AG08396 (cell line): ENCODE measurements around the gene AZGP1.
"Not testable (repeated sequence)": the region's sequence is repeated elsewhere in the genome, so short reads cannot be mapped to it uniquely, and the experiment has no call there.

Source experiments
- DNase-seq: peaks from one replicate; pipeline ENCODE4 v3.0.0; 2012; ENCODE audit warnings: low spot score, mixed read lengths

The AZGP1 gene

DNA sequence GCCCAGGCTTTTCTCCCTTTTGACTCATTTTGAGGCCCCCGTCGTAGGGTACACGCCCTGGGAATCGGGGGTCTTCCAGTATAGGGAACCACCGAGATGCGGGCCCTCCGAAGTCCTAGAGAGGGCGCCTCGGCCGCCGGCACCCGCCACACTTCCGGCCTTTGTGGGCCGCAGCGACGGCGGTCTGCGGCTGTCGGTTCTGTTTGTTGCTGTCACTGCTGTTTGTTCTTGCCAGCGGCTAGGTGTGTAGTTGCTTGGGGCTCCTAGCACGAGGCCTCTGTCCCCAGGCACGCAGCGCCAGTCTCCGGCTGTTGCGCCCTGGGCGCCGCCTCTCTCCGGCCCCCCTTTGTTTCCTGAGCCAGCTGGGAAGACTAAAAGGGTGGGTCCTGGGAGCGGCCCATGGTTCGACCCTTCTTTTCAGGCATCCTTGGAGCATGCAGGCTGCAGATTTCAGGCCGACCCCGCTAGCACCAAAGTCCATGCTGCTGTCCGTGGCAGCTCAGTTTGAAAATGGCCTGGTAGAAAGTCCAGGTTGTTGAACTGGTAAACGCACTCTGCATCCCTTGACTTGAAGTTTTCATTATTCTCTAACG, 21.8 kb upstream of the AZGP1 start:
- DNase-seq = no peak

DNA sequence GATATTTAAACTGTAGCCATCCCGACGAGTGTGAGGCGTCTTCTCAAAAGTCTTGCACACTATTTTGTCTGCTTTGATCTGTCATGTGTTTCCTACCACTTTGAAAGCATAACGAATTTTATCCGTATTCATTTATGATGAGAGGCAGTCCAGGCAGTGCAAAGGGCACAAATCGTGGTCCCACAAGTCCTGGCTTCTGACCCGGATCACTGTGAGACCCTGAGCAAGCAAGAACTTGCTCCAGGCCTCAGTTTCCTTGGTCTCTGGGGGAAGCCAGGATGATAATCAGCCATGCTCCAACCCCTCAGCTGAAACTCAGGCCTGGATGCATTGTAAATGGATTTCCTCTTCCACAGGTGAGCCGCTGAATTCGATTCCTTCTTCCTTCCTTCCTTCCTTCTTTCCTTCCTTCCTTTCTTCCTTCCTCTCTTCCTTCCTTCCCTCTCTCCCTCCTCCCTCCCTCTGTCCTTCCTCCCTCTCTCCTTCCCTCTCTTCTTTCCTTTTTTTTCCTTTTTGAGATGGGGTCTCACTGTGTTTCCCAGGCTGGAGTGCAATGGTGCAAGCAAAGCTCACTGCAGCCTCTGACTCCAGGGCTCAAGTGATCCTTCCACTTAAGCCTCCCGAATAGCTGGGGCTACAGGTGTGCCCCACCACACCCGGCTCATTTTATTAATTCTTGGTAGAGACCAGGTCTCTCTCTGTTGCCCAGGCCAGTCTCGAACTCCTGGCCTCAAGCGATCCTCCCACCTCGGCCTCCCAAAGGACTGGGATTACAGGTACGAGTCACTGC, 21.1 kb upstream of the AZGP1 start:
- DNase-seq = no peak

DNA sequence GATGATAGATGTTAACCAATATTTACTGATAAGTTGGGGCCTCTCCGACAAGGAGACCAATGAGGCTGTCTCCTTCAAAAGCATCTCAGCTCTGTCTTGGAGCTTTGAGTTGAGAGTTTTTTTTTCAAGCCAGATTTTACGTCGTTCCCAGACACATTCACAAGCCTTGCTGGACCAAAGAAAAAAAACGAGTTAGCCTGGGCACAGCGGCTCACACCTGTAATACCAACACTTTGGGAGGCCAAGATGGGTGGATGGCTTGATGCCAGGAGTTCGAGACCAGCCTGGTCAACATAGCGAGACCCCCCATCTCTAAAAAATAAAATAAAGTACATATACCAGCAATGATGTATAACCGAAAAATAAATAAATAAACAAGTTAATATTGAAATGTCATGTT, 19.0 kb upstream of the AZGP1 start:
- DNase-seq = no peak

GRCh38 chr7:99992330-99993038, 16.7 kb upstream of the AZGP1 start:
- DNase-seq = no peak

DNA sequence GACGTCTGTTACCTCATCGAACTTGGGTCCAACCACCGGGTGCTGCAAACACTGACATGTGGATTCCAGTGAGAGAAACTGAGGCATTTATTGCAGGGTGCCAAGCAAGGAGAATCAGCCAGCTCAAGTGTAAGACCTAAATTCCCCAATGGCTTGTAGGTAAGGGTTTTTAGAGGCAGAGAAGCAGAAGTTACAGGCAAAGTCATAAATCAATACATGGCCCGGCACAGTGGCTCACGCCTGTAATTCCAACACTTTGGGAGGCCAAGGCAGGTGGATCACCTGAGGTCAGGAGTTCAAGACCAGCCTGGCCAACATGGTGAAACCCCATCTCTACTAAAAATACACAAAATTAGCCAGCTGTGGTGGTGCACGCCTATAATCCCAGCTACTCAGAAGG, 15.7 kb upstream of the AZGP1 start:
- DNase-seq = not testable (repeated sequence)

DNA sequence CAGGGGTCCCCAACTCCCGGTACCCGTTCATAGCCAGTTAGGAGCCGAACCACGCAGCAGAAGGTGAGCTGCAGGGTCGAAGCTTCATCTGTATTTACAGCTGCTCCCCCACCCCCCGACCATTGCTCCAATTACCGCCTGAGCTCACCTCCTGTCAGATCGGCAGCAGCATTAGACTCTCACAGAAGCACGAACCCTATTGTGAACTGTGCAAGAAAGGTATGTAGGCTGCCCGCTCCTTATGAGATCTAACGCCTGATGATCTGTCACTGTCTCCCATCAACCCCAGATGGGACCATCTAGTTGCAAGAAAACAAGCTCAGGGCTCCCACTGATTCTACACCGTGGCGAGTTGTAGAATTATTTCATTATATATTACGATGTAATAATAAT, 14.6 kb upstream of the AZGP1 start:
- no peak for DNase-seq

DNA sequence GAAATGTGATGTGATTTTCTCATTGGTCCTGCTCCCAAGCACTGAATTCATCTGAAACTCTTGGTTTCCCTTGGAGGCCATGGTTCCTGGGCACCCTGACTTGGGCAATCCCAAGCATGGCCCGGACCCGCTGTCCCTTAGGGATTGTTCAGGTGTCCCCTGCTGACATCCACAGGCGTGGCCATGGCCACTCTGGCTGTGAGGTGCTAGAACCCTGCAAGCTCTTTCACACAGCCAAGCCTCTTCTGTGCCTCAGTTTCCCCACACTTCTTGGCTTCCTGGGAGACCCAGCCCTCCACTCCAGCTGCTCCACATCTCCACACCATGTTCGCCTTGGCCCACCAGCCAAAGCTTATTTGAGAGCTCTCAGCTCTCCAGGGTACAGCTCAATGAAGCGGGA, 12.0 kb upstream of the AZGP1 start:
- DNase-seq = no peak

GRCh38 chr7:99987306-99987705, 11.5 kb upstream of the AZGP1 start:
- not testable (repeated sequence) for DNase-seq

DNA sequence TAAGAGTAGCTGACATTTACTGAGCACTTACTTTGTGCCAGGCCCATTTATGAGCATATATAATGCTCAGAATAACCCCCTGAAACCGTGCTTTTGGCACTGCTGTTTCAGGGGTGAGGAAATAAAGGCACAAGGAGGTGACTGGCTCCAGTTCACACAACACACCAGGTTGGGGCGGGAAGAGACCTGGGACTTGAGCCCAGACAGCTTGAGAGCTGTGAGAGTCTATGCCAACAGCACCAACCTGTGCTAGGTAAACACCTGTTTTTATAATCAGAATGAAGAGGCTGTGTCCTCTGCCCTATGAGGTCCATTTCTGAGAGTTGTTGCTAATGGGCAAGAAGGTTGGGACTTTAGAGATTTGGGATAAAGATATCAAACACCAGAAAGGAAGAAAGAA, 8.8 kb upstream of the AZGP1 start:
- no peak for DNase-seq

DNA sequence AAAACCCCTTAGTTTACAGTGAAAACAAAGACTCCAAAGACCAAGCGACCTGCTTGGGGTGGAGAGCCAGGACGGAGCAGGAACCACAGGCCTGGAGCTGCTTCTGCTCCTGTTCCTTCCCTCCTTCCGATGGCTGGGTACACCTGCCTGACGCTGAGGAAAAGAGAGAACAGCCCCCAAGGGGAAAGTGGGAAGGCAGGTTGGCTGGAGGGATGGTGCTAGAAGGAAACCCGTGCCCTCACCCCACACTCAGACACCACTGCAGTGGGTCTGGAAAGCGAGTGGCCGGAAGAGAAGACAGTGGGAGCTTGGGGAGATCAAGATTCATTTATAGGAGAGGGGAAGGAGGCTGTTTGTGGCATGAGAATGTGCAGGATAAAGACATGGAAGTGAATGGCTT, 5.2 kb upstream of the AZGP1 start:
- not testable (repeated sequence) for DNase-seq

DNA sequence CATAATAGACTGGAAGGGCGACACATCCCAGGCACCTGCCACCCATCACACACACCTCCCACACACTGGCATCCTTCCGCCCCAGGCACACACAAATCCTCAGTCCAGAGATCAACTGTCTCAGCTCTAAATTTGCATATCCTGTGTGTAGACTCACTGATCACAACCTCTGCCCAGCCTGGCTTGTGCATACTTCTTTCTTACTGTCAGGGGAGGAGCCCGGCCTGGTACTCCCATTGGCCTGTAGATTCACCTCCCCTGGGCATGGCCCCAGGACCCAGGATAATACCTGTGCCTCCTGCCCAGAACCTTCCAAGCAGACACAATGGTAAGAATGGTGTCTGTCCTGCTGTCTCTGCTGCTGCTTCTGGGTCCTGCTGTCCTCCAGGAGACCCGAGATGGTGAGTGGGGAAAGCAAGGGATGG, 4.6 kb upstream of the AZGP1 start:
- not testable (repeated sequence) for DNase-seq

- not testable (repeated sequence) for DNase-seq
These were observed 4.0 kb upstream of the AZGP1 start for GRCh38 chr7:99979814-99980225.

DNA sequence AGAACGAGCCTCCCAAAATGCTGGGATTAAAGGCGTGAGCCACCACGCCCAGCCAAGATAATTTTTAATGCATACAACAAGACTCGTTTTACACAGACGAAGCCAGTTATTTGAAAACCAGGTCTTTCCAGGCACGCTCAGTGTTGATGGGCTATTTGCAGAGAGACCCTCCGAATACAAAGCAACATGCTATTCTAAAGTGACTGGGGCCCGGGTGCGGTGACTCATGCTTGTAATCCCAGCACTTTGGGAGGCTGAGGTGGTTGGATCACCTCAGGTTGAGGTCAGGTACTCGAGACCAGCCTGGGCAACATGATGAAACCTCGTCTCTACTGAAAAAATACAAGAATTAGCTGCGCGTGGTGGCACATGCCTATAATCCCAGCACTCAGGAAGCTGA, 795 bp upstream of the AZGP1 start:
- DNase-seq = no peak

DNA sequence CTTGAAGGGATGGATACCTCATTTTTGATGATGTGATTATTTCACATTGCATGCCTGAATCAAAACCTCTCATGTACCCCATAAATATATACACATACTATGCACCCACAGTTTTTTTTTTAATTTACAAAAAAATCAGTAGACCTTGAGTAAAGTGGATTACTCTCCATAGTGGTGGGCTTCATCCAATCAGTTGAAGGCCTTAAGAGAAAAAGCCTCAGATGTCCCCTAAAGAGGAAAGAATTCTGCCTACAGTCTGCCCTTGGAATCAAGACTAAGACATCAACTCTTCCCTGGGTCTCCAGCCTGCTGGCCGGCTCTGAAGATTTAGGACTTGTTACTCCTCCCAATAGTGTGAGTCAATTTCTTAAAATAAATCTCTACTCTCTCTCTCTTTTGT, 1.1 kb downstream of the AZGP1 start:
- no peak for DNase-seq

GRCh38 chr7:99973817-99974216, 2.0 kb downstream of the AZGP1 start:
- not testable (repeated sequence) for DNase-seq

DNA sequence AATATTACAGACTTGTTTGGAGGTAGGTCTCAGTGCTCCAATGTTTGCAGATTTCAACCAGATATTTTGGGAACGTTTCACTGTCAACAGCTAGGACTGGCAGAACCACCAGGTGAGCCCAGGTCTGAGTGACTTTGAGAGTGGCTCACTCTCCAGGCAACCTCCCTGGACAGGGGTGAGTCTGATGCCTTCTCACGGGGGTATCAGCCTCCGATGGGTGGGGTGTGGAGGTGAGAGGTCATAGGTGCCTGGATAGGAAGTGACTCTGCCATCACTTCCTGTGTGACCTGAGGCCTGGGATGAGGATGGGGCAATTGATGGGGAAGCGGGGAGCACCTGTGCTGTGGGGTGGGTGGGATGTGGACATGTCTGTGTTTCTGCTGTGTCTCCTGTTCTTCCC, 4.6 kb downstream of the AZGP1 start:
- no peak for DNase-seq

DNA sequence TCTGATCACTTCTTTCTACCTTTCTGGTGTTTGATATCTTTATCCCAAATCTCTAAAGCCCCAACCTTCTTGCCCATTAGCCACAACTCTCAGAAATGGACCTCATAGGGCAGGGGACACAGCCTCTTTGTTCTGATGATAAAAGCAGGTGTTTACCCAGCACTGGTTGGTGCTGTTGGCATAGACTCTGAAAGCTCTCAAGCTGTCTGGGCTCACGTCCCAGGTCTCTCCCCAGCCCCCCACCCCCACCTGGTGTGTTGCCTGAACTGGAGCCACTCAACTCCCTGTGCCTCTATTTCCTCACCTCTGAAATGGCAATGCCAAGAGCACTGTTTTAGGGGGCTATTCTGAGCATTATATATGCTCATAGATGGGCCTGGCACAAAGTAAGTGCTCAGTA, 6.0 kb downstream of the AZGP1 start:
- not testable (repeated sequence) for DNase-seq

- no peak for DNase-seq
These were observed 6.5 kb downstream of the AZGP1 start for GRCh38 chr7:99969298-99969697.

DNA sequence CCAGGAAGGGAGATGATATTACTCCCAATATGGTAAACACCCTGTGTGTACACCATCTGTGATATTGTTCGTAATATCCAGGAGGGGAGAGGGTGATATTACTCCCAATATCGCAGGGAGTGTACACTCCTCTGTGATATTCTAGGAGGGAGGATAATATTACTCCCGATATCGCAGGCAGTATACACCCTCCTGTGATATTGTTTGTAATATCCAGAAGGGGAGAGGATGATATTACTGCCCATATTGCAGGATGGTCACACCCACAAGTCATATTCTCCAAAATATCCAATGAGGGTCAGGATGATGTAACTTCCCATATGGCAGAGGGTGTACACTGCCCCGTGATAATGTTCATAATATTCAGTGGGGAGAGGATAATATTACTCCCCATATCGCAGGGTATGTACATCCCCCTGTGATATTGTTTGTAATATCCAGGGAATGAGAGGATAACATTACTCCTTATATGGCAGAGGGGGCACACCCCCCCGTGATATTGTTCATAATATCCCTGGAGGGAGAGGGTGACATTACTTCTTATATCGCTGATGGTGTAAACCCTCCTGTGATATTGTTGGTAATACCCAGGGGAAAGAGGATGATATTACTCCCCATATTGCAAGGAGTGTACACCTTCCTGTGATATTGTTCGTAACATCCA, 17.1 kb downstream of the AZGP1 start:
- DNase-seq = no peak

- no peak for DNase-seq
These were observed 20.6 kb downstream of the AZGP1 start for GRCh38 chr7:99955247-99955646.

- DNase-seq = not testable (repeated sequence)
These were observed 21.2 kb downstream of the AZGP1 start for GRCh38 chr7:99954643-99955042.

DNA sequence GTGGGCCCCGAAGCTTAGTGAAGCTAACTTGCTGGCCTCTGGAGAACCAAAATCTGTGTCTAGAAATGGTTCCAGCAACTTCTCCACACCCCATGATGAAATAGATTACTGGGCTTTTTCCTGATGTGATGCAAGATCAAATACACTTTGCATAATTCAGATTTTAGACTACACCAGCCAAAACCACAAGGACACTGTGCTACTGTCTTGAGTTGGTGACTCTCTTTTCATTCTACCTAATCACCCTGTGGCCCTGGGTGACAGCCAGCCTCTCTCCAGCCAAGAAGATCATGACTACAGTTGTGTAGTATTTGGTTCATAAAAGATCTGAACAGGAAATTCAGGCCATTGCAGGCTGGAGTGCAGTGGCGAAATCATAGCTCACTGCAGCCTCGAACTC, 22.2 kb downstream of the AZGP1 start:
- no peak for DNase-seq

DNA sequence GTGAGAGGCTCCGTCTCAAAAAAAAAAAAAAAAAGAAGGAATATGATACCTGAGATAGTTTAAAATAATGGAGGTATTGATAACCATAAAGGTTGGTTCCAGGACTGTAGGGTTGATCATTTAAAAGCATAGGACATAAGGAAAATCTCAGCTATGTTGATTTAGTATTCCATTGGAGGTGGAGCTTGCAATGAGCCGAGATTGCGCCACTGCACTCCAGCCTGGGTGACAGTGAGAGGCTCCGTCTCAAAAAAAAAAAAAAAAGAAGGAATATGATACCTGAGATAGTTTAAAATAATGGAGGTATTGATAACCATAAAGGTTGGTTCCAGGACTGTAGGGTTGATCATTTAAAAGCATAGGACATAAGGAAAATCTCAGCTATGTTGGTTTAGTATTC, 23.2 kb downstream of the AZGP1 start:
- DNase-seq = not testable (repeated sequence)
